GM12872 (cell line): Measurements from ENCODE around the gene INPP5J.

ENCODE experiments used
- CTCF ChIP-seq: IDR thresholded peaks from 3 replicates; pipeline ENCODE4 v1.5.1; 2011; ENCODE audit warnings: low read depth, mild to moderate bottlenecking, low read length, moderate library complexity; ENCODE audit not compliant: insufficient read depth

INPP5J gene

GRCh38 chr22:31155422-31155821, 32.7 kb downstream of the INPP5J start:
- no peak for TF ChIP-seq CTCF

DNA sequence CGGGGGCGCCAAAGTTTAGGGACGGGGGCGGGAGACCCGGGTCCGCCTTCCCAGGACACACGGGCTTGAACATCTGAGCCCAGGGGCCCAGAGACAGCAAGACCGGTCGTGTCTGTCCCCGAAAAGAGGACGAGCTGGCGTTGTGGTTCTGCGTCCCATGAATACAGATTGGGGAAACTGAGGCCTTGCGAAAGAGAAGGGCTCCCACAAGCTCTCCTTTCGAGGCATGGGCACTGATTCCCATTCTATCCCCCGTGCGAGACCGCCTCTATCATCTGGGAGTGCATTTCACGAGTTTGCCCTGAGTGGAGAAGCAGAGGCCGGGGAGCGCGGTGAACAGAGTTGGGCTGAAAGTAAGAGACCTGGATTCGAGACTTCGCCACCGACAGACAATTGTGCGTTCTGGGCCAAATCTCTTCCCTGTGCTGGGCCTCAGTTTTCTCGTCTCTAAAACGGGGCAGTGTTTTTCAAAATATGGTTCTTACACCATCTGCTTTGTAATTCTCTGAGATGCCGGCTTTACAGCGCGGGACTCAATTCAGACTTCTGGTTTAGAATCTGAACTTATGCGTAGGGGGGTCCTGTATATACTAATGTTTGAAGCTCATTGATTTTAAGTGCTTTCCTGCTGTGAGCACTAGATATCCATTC, 37.7 kb downstream of the INPP5J start:
- TF ChIP-seq CTCF: no peak

DNA sequence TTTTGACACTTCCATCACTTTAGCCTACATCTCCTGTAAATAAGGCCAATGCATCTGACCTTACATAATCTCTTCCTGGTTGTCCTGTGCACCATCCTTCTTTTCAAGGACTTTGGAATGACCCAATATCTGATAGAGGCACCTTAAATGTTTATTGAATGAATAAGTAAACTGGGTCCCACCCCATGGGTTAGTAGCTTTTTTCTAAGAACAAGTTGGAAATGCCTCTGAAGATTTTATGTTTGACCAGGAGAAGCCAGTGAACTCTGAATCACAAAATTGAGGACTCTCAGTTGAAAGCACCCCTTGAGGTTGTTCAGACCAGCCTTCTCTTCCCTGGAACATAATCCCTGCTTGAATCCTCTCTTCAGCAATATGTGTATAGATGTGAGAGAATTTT, 38.6 kb downstream of the INPP5J start:
- TF ChIP-seq CTCF: no peak

DNA sequence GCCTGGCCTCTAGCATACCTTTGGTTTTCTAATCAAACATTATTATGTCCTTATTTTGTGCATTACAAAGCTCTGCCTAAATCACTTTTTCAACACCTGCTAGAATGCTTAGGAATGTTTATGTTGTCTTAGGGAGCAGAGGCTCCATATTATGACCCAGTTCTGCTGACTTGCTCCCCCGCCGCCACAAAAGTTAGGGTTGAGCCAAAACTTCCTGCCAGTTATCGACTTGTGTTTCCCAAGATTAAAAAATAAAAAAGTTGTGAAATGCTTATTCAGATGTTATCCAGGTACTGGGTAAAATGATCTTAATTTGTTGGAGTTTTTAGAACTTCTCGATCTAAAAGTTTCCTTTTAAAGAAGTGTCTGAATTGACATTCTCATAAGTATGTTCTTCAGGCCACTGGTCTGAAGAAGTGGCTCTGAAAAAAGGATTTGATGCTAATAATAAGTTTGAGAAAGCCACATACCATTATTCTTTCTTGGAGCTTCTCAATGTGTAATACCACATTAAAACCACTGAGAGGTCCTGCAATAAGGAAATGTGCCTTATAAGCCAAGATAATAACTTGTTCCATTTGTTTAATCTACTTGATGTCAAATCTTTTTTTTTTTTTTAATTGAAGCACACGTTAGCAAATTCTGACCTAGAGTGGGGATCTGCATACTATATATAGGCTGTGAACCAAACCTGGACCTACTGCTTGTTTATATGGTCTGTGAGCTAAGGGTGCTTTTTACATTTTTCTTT, 39.4 kb downstream of the INPP5J start:
- TF ChIP-seq CTCF: 0 out of 3 replicates have a peak, but pooled peaks have one; percentile 7

- TF ChIP-seq CTCF: no peak
Measured at GRCh38 chr22:31170971-31171370, 48.2 kb downstream of the INPP5J start.

GRCh38 chr22:31173386-31174145, 50.8 kb downstream of the INPP5J start:
- no peak for TF ChIP-seq CTCF

GRCh38 chr22:31176923-31177322, 54.2 kb downstream of the INPP5J start:
- no peak for TF ChIP-seq CTCF
